Cardiac muscle cell (in vitro differentiated cells and primary cell): Measurements from ENCODE around the gene ARID5B. TPM values are rescaled to one million over a fixed set of nuclear protein-coding genes. Genes with fewer than 3 reads are reported as not detected.

Experiments used
- DNase-seq, 2 donors: peaks; one replicate each; pipeline versions ENCODE4 v3.0.0 to v3.0.0-alpha.2; 2010 to 2017; ENCODE audit warnings: low read depth in 1 of 2, low spot score in 1 of 2
- H3K27ac ChIP-seq: fragments of 200-600 bp; sonication (generic); 2 replicates; pipeline ENCODE4 v1.5.1; 2016
- H3K27me3 ChIP-seq: fragments of 200-600 bp; sonication (generic); 2 replicates; pipeline ENCODE4 v1.6.0; 2016; ENCODE audit warnings: control low read depth
- H3K36me3 ChIP-seq: fragments of 200-600 bp; sonication (generic); 2 replicates; pipeline ENCODE4 v1.5.1; 2016; ENCODE audit warnings: control low read depth
- H3K4me1 ChIP-seq: fragments of 200-600 bp; sonication (generic); 2 replicates; pipeline ENCODE4 v1.8.1; 2017; ENCODE audit warnings: low read depth, mild to moderate bottlenecking, mixed run types
- H3K4me3 ChIP-seq: fragments of 200-600 bp; sonication (generic); 2 replicates; pipeline ENCODE4 v1.5.1; 2016; ENCODE audit warnings: mild to moderate bottlenecking
- H3K9me3 ChIP-seq: fragments of 200-600 bp; sonication (generic); 2 replicates; pipeline ENCODE4 v1.5.1; 2017; ENCODE audit warnings: low read depth, mild to moderate bottlenecking, control low read depth
- polyA plus RNA-seq: library from polyadenylated mRNA; unstranded; fragments of >200 nt; fragmentation: Nextera tagmentation; extraction: Ambion mirVana; gene quantifications from 2 replicates; pipeline ENCODE4 v1.2.1, GENCODE V29; 2016
- total RNA-seq: library from RNA; depleted of rRNA; stranded (reverse); fragments of >200 nt; gene quantifications from 2 replicates; pipeline ENCODE4 v1.2.3, GENCODE V29; 2016
- TF ChIP-seq, protein P1 (sequence below): IDR thresholded peaks from 2 replicates; pipeline ENCODE4 v1.5.1; 2012; ENCODE audit warnings: low read depth, mild to moderate bottlenecking, low read length

Gene ARID5B
- total and polyA plus RNA-seq, 2 experiments from 2014 or later = 4.9 to 7.8 TPM

- no peak overlapping the region for H3K4me3 ChIP-seq
- H3K9me3 ChIP-seq = no peaks in the 10 kb centered on the region
- H3K4me1 ChIP-seq = no peaks in the 10 kb centered on the region
- no peaks in the 10 kb centered on the region for H3K27me3 ChIP-seq
- no peaks in the 10 kb centered on the region for H3K36me3 ChIP-seq
- DNase-seq = no peak
- no peak overlapping the region for H3K27ac ChIP-seq
- TF ChIP-seq, protein P1, sequence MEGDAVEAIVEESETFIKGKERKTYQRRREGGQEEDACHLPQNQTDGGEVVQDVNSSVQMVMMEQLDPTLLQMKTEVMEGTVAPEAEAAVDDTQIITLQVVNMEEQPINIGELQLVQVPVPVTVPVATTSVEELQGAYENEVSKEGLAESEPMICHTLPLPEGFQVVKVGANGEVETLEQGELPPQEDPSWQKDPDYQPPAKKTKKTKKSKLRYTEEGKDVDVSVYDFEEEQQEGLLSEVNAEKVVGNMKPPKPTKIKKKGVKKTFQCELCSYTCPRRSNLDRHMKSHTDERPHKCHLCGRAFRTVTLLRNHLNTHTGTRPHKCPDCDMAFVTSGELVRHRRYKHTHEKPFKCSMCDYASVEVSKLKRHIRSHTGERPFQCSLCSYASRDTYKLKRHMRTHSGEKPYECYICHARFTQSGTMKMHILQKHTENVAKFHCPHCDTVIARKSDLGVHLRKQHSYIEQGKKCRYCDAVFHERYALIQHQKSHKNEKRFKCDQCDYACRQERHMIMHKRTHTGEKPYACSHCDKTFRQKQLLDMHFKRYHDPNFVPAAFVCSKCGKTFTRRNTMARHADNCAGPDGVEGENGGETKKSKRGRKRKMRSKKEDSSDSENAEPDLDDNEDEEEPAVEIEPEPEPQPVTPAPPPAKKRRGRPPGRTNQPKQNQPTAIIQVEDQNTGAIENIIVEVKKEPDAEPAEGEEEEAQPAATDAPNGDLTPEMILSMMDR = no peak
Observed at GRCh38 chr10:62075414-62075813, 173.9 kb downstream of the ARID5B start.

DNA sequence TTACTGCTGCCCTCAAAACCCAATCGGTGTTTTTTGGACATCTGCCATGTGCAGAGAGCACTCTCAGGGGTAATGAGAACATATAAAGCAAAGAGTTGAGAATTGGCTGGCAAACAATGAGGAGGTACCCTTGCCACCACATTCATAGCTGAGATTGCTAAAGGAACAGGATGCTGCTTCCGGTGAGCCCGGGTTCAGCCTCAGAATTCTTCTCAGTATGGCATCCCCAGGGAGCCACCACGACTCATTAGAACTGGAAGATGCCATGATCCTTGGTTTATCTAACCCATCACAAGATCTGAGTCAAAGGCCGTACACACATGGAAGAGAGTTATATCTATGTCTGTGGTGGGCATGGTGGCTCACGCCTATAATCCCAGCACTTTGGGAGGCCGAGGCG is 174.4 kb downstream of the ARID5B start:
- Histone ChIP-seq H3K27ac (no peak overlapping the region), H3K4me1 (no peaks in the 10 kb centered on the region), H3K36me3 (no peaks in the 10 kb centered on the region), H3K4me3 (no peak overlapping the region), H3K27me3 (no peaks in the 10 kb centered on the region), H3K9me3 (no peaks in the 10 kb centered on the region)
- TF ChIP-seq, protein P1 = no peak
- DNase-seq = no peak

DNA sequence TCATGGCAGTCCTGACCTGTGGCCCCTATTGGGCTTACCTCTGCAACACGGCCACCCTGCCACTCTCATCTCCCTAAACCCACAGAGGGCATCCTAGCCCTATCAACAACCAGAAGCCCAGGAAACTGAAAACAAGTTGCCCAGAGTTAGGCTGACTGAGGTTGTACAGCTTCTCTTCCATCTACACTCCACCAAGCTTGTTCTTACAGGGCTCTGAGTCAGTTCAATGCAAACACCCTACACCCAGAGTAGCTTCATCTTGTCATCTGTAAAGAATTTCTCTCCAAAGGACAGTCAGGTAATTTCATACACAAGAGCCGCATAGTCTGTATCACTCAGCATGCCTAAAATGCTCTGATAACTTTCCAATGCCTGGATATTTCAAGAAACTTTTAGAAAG is 175.4 kb downstream of the ARID5B start:
- no peak overlapping the region for H3K27ac ChIP-seq

DNA sequence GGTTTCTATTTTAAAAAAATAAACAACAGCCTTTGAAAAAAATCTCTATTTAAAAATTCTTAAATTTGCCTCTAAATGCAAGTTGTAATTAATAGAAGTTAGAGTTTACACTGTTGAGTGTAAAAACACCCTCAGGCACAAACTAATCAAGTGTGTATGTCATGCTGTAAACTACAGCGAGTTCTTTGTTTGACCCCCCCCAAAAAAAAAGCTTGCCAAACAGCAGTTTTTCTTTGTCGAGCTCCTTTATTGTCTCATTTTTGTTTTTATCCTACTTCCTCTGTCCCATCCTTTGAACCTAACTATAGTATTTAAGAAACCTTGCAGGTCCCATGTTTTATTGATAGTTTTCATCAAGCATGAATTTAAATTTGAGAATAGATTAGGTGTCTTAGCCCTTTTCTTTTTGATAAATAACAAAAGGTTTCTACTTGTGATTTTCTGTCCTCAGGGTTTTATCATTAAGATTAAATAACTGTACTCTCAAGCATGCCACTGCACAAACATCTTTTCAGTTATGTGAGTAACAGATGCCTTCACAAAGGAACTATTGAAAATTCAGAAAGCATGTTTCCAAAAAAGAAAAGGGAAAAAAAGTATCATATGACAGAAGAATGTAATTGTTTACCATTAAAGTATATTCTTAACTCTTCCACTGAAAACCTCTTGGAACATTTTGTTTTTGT is 176.0 kb downstream of the ARID5B start:
- no peaks in the 10 kb centered on the region for H3K9me3 ChIP-seq
- no peaks in the 10 kb centered on the region for H3K36me3 ChIP-seq
- no peaks in the 10 kb centered on the region for H3K27me3 ChIP-seq
- peaks cover 3% of the 10 kb centered on the region for H3K4me1 ChIP-seq
- DNase-seq = no peak
- no peak overlapping the region for H3K4me3 ChIP-seq
- H3K27ac ChIP-seq = no peak overlapping the region
- TF ChIP-seq, protein P1 = no peak

More for the DNA sequence above, 175.4 kb downstream of the ARID5B start:
- Histone ChIP-seq H3K4me1 (no peaks in the 10 kb centered on the region), H3K27me3 (no peaks in the 10 kb centered on the region), H3K4me3 (no peak overlapping the region), H3K36me3 (no peaks in the 10 kb centered on the region), H3K9me3 (no peaks in the 10 kb centered on the region)
- TF ChIP-seq, protein P1 = no peak
- DNase-seq = peak in 1 of 2 donors; percentile 46

DNA sequence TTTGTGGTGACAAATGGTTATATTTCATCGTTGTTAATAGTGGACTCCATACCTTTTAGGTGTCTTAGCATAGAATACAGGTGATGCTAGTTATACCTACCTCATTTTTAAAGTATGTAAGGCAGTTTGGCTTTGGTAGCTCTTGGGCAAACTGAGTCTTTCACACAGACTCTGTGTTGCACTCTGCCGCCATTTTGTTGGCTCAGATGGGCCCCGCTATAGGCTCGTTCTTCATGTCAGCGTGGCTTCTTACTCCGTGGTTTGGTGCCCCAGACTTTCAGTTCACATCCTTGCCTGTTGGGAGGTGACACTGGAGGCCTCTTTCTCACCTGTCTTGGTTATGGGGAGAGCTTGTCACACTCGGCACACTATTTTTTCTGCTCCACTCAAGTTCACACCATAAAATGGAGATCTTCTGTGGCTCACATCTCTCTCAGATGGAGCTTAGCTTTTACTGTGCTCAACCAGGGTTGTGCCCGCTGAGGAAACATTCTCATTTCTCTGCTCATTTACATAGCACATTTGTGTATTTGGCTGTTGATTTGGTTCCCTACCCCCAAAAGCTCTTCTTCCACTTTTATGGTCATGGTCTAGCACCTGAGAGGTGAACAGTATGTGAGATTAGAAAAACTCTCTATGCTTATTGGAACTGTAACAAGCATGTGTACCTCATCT is 178.5 kb downstream of the ARID5B start:
- H3K36me3 ChIP-seq = no peaks in the 10 kb centered on the region
- TF ChIP-seq, protein P1 = no peak
- peaks cover 21% of the 10 kb centered on the region for H3K4me1 ChIP-seq
- DNase-seq = no peak
- H3K27ac ChIP-seq = no peak overlapping the region
- no peaks in the 10 kb centered on the region for H3K9me3 ChIP-seq
- H3K27me3 ChIP-seq = no peaks in the 10 kb centered on the region
- no peak overlapping the region for H3K4me3 ChIP-seq
